ENCODE data around the gene ERI2.
"Not testable (repeated sequence)": the region's sequence is repeated elsewhere in the genome, so short reads cannot be mapped to it uniquely, and the experiment has no call there.

ERI2 gene

GRCh38 chr16:20763461-20764232, 42.6 kb downstream of the ERI2 start, which contains the start of gene ACSM3:
Gene ACSM3 (plus strand): TSS chr16:20764014. CDS start chr16:20770035, 6,021 bp downstream.
- DNase-seq (ENCODE audit: low read depth), result peak; percentile 37

DNA sequence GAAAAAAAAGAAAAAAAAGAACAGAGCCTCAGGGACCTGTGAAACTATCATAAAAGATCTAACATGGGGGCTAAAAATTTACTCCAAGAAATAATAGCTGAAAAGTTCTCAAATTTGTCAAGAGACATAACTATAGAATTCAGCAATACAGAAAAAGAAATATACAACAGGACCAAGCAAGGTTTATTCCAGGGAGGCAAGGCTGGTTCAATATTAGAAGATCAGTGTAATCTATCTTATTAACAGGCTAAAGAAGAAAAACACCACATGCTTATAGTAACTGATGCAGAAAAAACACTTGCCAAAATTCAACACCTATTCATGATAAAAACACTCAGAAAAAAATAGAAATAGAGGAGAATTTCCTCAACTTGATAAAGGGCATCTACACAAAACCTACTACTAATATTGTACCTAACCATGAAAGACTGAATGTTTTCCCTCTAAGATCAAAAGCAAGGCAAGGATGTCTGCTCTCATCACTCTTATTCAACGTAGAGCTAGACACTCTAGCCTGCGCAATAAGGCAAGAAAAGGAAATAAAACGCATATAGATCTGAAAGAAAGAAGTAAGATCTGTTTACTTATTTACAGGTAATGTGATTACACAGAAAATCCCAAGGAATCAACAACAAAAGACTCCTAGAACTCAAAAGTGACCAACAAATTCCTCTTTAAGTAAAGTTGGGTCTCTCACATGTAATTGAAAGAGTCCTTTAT, 43.7 kb downstream of the ERI2 start:
- DNase-seq (ENCODE audit: low read depth), result no peak

DNA sequence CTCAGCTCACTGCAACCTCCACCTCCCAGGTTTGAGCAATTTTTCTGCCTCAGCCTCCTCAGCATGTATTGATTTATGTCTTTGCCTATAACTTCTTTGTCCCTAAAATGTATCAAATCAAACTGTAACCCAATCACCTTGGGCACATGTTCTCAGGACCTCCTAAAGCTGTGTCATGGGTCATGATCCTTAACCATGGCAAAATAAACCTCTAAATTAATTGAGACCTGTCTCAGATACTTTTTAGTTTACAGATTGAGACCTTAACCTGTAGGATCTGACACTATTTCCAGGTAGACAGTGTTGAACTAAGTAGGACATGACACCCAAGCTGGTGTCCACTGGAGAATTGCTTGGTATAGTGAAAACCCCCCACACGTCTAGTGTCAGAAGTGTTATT, 45.1 kb downstream of the ERI2 start:
- no peak for DNase-seq (ENCODE audit: low read depth)

- no peak for DNase-seq (ENCODE audit: low read depth)
These were observed 45.9 kb downstream of the ERI2 start for GRCh38 chr16:20760346-20760745.

- DNase-seq (ENCODE audit: low read depth), result not testable (repeated sequence)
These were observed 50.5 kb downstream of the ERI2 start for GRCh38 chr16:20755799-20756198.

GRCh38 chr16:20755238-20755637, 51.0 kb downstream of the ERI2 start:
- DNase-seq (ENCODE audit: low read depth), result no peak

DNA sequence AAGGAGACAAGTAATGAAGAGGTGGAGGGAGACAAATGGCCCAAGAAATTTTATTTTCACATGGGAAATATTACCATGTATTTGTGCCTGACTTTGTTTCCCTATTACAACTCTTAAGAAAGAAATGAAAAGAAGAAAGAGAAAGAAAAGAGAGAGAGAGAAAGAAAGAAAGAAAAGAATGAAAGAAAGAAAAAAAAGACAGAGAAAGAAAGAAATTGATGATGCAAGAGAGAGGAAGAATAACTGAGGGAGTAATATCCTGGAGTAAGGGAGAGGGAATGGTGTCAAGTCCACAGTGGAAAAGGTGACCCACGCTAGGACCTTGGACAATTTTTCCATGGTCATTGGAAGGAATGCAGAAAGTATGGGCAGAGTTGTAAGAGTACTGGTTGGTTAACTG, 52.5 kb downstream of the ERI2 start:
- DNase-seq (ENCODE audit: low read depth), result no peak

- no peak for DNase-seq (ENCODE audit: low read depth)
These were observed 55.7 kb downstream of the ERI2 start for GRCh38 chr16:20750558-20750957.

- no peak for DNase-seq (ENCODE audit: low read depth)
These were observed 56.8 kb downstream of the ERI2 start for GRCh38 chr16:20749474-20749873.

- no peak for DNase-seq (ENCODE audit: low read depth)
These were observed 59.0 kb downstream of the ERI2 start for GRCh38 chr16:20747030-20747816.

- DNase-seq (ENCODE audit: low read depth), result no peak
These were observed 59.8 kb downstream of the ERI2 start for GRCh38 chr16:20746461-20746860.
